H1 (cell line): ENCODE data around the gene SUSD1.

Experiments used
- CBX8 ChIP-seq: fragments of 300-800, 300-1000 bp; sonication (generic); IDR thresholded peaks from 2 replicates; pipeline ENCODE4 v1.7.1; 2016; ENCODE audit warnings: low read depth, low read length, borderline replicate concordance
- CTCF ChIP-seq, 3 experiments: IDR thresholded peaks; 1 replicate in 2 of 3; 2 replicates in 1 of 3; pipeline versions ENCODE4 v1.5.1 to v1.6.1; 2011; ENCODE audit warnings: low read length in 3 of 3, mild to moderate bottlenecking in 3 of 3, inconsistent platforms in 2 of 3, low read depth in 1 of 3, moderate library complexity in 1 of 3; ENCODE audit not compliant: insufficient read depth in 1 of 3; ENCODE audit errors: control extremely low read depth in 1 of 3
- JUN ChIP-seq: IDR thresholded peaks from 2 replicates; pipeline ENCODE4 v1.6.1; 2011; ENCODE audit warnings: low read depth, mild to moderate bottlenecking, improper control_type of control experiment, low read length
- MAFK ChIP-seq: IDR thresholded peaks from 2 replicates; pipeline ENCODE4 v1.6.1; 2012; ENCODE audit warnings: low read depth, mild to moderate bottlenecking, improper control_type of control experiment, low read length
- MAX ChIP-seq: IDR thresholded peaks from 2 replicates; pipeline ENCODE4 v1.6.1; 2012; ENCODE audit warnings: inconsistent platforms
- NRF1 ChIP-seq: IDR thresholded peaks from 2 replicates; pipeline ENCODE4 v1.6.1; 2011; ENCODE audit warnings: mild to moderate bottlenecking, low read depth, low read length, improper control_type of control experiment
- POLR2AphosphoS5 ChIP-seq: IDR thresholded peaks from 2 replicates; pipeline ENCODE4 v1.6.1; 2011; ENCODE audit warnings: low read depth, low read length

- no peak for TF ChIP-seq NRF1
- no peak for TF ChIP-seq JUN
- no peak for TF ChIP-seq CBX8
- no peak for TF ChIP-seq POLR2AphosphoS5
- no peak for TF ChIP-seq MAX
- TF ChIP-seq MAFK = no peak
- TF ChIP-seq CTCF (IDR thresholded peaks at IDR 0.05; ENCODE audit: control extremely low read depth in 1 of 3, insufficient read depth in 1 of 3, low read depth in 1 of 3, low read length in 3 of 3) = no peak
Measured at GRCh38 chr9:112193572-112194288, 18.6 kb upstream of the SUSD1 start.
